T follicular helper cell (primary cell): Measurements from ENCODE around the gene HOXA13.

ENCODE experiments used
- DNase-seq: peaks from one replicate; pipeline ENCODE4 v3.0.0-alpha.2; 2020; ENCODE audit warnings: low read depth
- total RNA-seq, 2 experiments: gene quantifications; one replicate each; lab custom pipeline; 2026; lab: John Stamatoyannopoulos, UW

HOXA13 gene
- total RNA-seq: 0.04 to 0.12 reads per million in 2 experiments

DNA sequence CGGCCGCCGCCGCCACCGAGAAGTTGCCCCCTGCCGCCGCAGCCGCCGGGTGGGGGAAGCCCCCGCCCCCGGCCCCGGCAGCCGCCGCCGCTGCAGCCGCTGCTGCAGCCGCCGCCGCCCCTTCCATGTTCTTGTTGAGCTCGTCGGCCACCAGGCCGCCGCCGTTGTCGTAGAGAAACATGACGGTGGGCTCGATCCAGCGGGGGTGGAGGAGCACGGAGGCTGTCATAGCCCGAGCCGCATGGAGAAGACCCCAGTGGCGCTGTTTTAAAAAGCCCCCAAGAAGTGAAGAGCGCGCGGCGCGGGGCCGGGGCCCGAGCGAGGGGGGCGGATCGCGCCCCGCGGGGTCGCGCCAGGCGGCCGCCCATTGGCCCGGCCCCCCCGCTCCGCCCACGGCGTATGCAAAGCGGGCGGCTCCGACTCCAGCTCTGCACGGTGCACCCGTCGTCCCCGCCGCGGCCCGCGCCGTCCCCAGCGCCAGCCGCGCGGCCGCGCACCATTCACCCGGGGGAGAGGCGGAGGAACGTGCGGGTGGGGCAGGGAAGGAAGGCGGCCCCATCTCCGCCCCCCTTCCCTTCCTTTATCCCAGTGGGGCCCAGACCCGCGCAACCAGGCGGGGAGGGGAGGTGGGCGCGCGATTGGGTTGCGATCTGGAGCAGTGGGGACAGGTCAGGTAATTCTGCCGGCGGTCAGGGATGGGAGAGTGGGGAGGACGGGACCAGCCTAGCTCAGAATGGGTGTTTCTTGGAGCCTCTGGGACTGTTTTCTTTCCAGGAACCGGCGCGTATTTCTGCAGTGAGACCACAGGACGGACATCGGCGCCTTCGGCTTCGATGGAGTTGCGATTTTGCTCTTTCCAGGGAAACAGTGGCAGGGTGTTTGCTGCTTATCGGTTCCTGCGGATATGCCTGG, at the start of gene HOXA13:
HOXA13 (minus strand) TSS at position 243 of the 912 bp plus-strand sequence; CDS start at position 229, 14 bp downstream.
- DNase-seq: no peak

- DNase-seq: no peak
Measured at GRCh38 chr7:27248911-27249723, 49.2 kb upstream of the HOXA13 start.

- DNase-seq: no peak
Measured at GRCh38 chr7:27248427-27248806, 48.5 kb upstream of the HOXA13 start.

GRCh38 chr7:27247452-27248426, 47.8 kb upstream of the HOXA13 start:
- DNase-seq: no peak

- no peak for DNase-seq
Measured at GRCh38 chr7:27247000-27247399, 47.1 kb upstream of the HOXA13 start.

- DNase-seq: no peak
Measured at GRCh38 chr7:27245798-27246691, 46.2 kb upstream of the HOXA13 start.

GRCh38 chr7:27245124-27245797, 45.4 kb upstream of the HOXA13 start:
- DNase-seq: no peak

GRCh38 chr7:27244488-27245123, 44.7 kb upstream of the HOXA13 start:
- DNase-seq: no peak

DNA sequence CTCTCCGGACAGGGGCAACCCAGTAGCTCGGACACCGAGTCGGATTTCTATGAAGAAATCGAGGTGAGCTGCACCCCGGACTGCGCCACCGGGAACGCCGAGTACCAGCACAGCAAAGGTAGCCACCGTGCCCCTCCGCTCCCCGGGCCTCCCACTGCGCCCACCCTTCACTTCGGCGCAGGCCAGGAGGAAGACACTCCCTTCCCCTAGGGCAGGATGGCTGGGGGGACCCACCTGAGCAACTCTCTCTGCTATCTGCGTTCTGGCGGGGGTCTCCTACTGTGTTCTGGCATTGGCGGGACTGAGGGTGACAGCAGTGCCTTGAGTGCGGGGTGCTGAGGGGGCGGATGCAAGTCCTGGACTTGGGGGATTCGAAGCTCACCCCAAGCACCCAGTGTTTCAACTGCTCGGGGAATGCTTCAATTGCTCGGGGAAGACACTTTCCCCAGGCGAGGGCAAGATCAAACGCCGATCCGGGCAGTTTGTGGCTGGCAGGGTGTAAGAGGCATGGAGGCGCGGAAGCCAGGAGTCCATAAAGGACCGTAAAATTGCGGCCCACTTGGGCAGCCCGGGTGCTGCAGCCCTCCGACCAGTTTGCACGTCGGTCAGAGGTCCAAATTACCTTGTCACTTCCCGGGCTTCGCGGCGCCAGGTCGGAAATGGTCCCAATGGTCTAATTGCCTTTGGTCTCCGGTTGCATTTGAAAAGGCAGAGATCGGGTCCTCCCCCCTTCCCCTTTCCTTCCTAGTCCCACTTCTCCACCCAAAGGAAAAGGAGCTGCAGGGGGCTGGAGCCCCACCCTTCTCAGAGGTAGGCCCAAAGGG, 43.7 kb upstream of the HOXA13 start:
- DNase-seq: no peak

DNA sequence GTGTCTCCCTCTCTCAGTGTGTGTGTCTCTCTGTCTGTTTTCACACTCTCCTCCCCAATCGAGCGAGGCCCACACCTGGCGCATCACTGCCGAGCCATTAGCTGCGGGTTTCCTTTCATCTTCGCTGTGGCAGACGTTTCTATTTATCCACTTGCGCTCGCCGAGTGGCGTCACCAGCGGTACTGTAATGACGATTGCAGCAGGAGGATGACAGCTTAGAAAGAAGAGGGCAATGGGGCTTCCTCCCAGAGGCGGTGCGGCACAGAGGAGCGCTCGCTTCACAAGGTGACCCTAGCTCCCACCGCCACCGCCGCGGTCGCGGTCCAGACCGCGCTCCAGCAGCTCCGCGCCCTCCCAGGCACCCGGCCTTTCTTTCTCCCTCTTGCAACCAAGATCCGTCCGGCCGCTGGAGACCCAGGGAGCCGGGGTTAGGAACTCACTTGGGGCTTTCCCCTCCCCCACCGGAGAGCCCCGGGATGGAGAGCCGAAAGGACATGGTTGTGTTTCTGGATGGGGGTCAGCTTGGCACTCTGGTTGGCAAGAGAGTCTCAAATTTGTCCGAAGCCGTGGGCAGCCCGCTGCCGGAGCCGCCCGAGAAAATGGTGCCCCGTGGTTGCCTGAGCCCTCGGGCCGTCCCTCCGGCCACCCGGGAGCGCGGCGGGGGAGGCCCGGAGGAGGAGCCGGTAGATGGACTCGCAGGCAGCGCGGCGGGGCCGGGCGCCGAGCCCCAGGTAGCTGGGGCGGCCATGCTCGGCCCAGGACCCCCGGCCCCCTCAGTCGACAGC, 42.9 kb upstream of the HOXA13 start, which contains the start of gene EVX1:
EVX1 (plus strand) TSS at position 248 of the 785 bp plus-strand sequence; CDS start at position 477, 229 bp downstream.
- peak; percentile 58 for DNase-seq

GRCh38 chr7:27242154-27242553, 42.3 kb upstream of the HOXA13 start:
- DNase-seq: no peak

- no peak for DNase-seq
Measured at GRCh38 chr7:27241189-27242056, 41.5 kb upstream of the HOXA13 start.

DNA sequence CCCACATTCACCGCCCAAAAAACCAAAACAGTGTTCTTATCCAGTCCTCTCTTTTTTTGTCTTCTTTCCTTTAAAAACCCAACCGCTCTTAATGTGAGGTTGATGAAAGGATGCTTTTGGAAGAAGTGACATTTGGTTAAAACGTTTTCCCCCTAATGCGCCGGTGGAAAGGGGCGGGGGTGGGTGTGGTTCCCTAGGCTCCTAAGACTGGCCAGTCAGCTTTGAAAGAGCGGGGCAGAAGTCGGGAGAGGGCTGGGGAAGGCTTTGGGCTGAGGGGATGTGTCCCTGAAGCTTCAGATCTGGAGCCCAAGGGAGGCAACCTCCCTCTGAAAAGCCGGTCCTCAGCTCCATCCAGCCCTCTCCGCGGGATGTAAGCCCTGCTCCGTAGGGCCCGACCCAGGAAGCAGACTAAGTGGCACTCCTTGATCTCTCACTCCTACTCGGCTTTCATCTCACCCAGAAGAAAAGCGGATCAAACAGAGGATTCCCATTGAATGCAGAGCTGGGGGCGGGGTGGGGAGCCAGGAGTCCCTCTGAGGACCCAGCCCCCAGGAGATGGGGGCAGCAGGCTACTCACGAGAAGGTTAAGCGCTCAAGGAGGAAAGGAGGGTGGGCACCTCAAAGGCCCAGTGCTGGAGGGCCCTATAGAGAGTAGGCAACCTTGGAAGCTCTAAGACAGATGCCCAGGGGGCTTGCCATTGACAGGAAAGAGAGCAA, 40.3 kb upstream of the HOXA13 start:
- no peak for DNase-seq

DNA sequence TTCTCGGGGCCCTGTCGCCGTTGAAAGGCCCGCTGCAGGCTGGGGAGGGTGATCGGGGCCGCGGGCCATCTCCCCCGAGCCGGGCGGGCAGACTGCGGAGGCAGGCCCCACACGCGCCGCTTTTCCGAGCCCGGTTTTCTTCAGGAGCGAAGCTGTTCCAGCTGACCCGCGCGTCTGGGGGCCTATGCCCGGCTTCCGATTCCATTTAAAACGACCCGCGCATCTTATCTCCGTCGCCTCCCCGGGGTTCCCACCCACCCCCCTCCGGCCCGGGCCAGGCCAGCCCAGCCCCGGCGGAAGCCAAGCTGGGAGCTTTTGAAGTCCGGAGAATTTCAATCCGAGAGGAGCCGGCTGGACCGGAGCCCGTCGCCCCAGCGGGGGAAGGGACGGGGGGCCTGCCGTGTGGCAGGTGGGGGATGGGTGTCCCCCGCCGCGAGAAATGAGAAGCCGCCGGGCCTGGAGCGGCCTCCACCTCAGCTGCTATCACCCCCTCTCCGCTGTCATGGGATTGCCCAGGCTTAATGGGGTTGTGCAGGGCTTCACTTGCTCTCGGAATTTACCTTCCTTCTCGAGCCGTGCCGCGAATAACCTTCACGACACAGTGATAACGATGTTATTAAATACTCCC, 39.6 kb upstream of the HOXA13 start:
- no peak for DNase-seq

GRCh38 chr7:27238979-27239386, 39.1 kb upstream of the HOXA13 start:
- no peak for DNase-seq
